Cardiac atrium fibroblast (primary cell): Measurements from ENCODE around the gene RXRG. TPM values are rescaled to one million over a fixed set of nuclear protein-coding genes. Genes with fewer than 3 reads are reported as not detected.

ENCODE experiments used
- total RNA-seq: library from RNA; depleted of rRNA; stranded (reverse); fragments of >200 nt; gene quantifications from 2 replicates; pipeline ENCODE4 v1.2.3, GENCODE V29; 2015

RXRG gene
- not detected in 2 replicates for total RNA-seq

GRCh38 chr1:165444897-165445370, at the start of gene RXRG:
Gene RXRG (minus strand): TSS chr1:165445126. CDS start chr1:165444893, 233 bp downstream.

GRCh38 chr1:165355977-165356811, 88.7 kb downstream of the RXRG start, which contains the start of gene LMX1A:
Gene LMX1A (minus strand): TSS chr1:165356715. CDS start chr1:165355559, 1,156 bp downstream.

Other genes with a start within 250 kb of the RXRG start
- gene LMX1A, start 88.4 kb downstream of the RXRG start, total RNA-seq, result not detected in 2 replicates
- gene LRRC52, start 98.9 kb upstream of the RXRG start, total RNA-seq, result not detected in 2 replicates
- 200 and 230 TPM in 2 replicates for gene MGST3, start 186.1 kb upstream of the RXRG start, total RNA-seq